IMR-90 (cell line): ENCODE results near the gene ZNF525. TPM values are rescaled to one million over a fixed set of nuclear protein-coding genes. Genes with fewer than 3 reads are reported as not detected.
A peak's percentile ranks its signal among the peaks of the same experiment; 100 is the strongest.

Experiments used
- ATAC-seq: fragments of 200-7000 bp; cut with Tn5 transposase; 2 replicates; pipeline ENCODE4 v1.9.1; 2020; ENCODE audit warnings: low read depth, mild to moderate bottlenecking, moderate library complexity
- BruUV-seq: library from RNA; stranded (reverse); fragments of 400-500 nt; replicated peaks from 2 replicates; lab custom pipeline; 2021; lab: Mats Ljungman, UMichigan
- CTCF ChIA-PET: fragments of 300-600 bp; formaldehyde crosslinking; extraction: SDS; loops from one replicate; lab custom pipeline; 2021; ENCODE audit warnings: antibody characterized with exemption; lab: Yijun Ruan, JAX
- POLR2A ChIA-PET: fragments of 300-600 bp; sonication (Branson Sonifier 250); formaldehyde crosslinking; loops from one replicate; lab custom pipeline; 2022; ENCODE audit warnings: antibody characterized with exemption; ENCODE audit not compliant: unreplicated experiment; lab: Charles Lee
- DNase-seq: peaks from one replicate; pipeline ENCODE4 v3.0.0; 2013
- H2AFZ ChIP-seq: replicated peaks from 2 replicates; pipeline ENCODE3; 2013; ENCODE audit warnings: low read length, mild to moderate bottlenecking; ENCODE audit not compliant: poor library complexity
- H2AK5ac ChIP-seq: 2 replicates; pipeline ENCODE4 v1.6.1; 2013; ENCODE audit warnings: low read depth, low read length, inconsistent platforms
- H2AK9ac ChIP-seq: replicated peaks from 2 replicates; pipeline ENCODE3; 2013; ENCODE audit warnings: mild to moderate bottlenecking, low read depth, low read length, moderate library complexity; ENCODE audit not compliant: poor library complexity
- H2BK120ac ChIP-seq: 2 replicates; pipeline ENCODE4 v1.6.1; 2013; ENCODE audit warnings: low read depth, low read length, inconsistent platforms
- H2BK15ac ChIP-seq: 3 replicates; pipeline ENCODE4 v1.6.1; 2013; ENCODE audit warnings: low read depth, low read length, inconsistent platforms
- H2BK20ac ChIP-seq: 2 replicates; pipeline ENCODE4 v1.6.1; 2013; ENCODE audit warnings: low read depth, mild to moderate bottlenecking, inconsistent platforms, low read length, moderate library complexity
- H2BK5ac ChIP-seq: 2 replicates; pipeline ENCODE4 v1.6.1; 2013; ENCODE audit warnings: mild to moderate bottlenecking, low read depth, low read length, inconsistent platforms; ENCODE audit not compliant: poor library complexity, severe bottlenecking
- H3K14ac ChIP-seq: replicated peaks from 2 replicates; pipeline ENCODE4 v1.6.1; 2013; ENCODE audit warnings: low read depth, low read length, inconsistent platforms
- H3K18ac ChIP-seq: 2 replicates; pipeline ENCODE4 v1.6.1; 2013; ENCODE audit warnings: low read depth, low read length, control low read depth
- H3K23ac ChIP-seq: 2 replicates; pipeline ENCODE4 v1.6.1; 2013; ENCODE audit warnings: low read depth, low read length, inconsistent platforms
- H3K27ac ChIP-seq: 2 replicates; pipeline ENCODE4 v1.5.1; 2013; ENCODE audit warnings: mild to moderate bottlenecking, control low read depth, low read length; ENCODE audit not compliant: insufficient read depth
- H3K27me3 ChIP-seq: 2 replicates; pipeline ENCODE4 v1.6.1; 2013; ENCODE audit warnings: low read length; ENCODE audit not compliant: control insufficient read depth, insufficient read depth
- H3K36me3 ChIP-seq: 2 replicates; pipeline ENCODE4 v1.6.1; 2013; ENCODE audit warnings: low read length, mixed read lengths; ENCODE audit not compliant: control insufficient read depth, insufficient read depth
- H3K4ac ChIP-seq: 2 replicates; pipeline ENCODE4 v1.6.1; 2013; ENCODE audit warnings: low read depth, low read length, inconsistent platforms
- H3K4me1 ChIP-seq: 2 replicates; pipeline ENCODE4 v1.6.1; 2013; ENCODE audit warnings: low read length, mixed read lengths; ENCODE audit not compliant: control insufficient read depth, insufficient read depth
- H3K4me2 ChIP-seq: 2 replicates; pipeline ENCODE4 v1.6.1; 2013; ENCODE audit warnings: low read depth, mild to moderate bottlenecking, control low read depth, low read length, moderate library complexity
- H3K4me3 ChIP-seq: 2 replicates; pipeline ENCODE4 v1.5.1; 2013; ENCODE audit warnings: low read depth, mild to moderate bottlenecking, control low read depth, low read length, moderate library complexity; ENCODE audit not compliant: insufficient read depth
- H3K56ac ChIP-seq: 2 replicates; pipeline ENCODE4 v1.6.1; 2013; ENCODE audit warnings: low read length, inconsistent platforms; ENCODE audit not compliant: insufficient read depth; ENCODE audit errors: extremely low read depth
- H3K79me1 ChIP-seq, 2 experiments: 2 replicates each; pipeline ENCODE4 v1.6.1; 2013; ENCODE audit warnings: low read length in 2 of 2, inconsistent platforms in 1 of 2, low read depth in 1 of 2
- H3K9ac ChIP-seq: 2 replicates; pipeline ENCODE4 v1.6.1; 2013; ENCODE audit warnings: low read depth, low read length, control low read depth
- H3K9me1 ChIP-seq: 2 replicates; pipeline ENCODE4 v1.6.1; 2013; ENCODE audit warnings: low read length, inconsistent platforms; ENCODE audit not compliant: insufficient read depth
- H3K9me3 ChIP-seq: 2 replicates; pipeline ENCODE4 v1.6.1; 2013; ENCODE audit warnings: low read length; ENCODE audit not compliant: control insufficient read depth, insufficient read depth
- H4K20me1 ChIP-seq: 2 replicates; pipeline ENCODE4 v1.6.1; 2013; ENCODE audit warnings: low read length, inconsistent platforms; ENCODE audit not compliant: insufficient read depth
- H4K5ac ChIP-seq: 2 replicates; pipeline ENCODE4 v1.6.1; 2013; ENCODE audit warnings: mild to moderate bottlenecking, low read depth, low read length, control low read depth
- H4K8ac ChIP-seq, 2 experiments: 2 replicates each; pipeline ENCODE4 v1.6.1; 2013; ENCODE audit warnings: low read depth in 2 of 2, low read length in 2 of 2, control low read depth in 1 of 2, inconsistent platforms in 1 of 2
- H4K91ac ChIP-seq: 2 replicates; pipeline ENCODE4 v1.6.1; 2013; ENCODE audit warnings: low read depth, low read length, inconsistent platforms; ENCODE audit not compliant: insufficient read depth
- BHLHE40 ChIP-seq: fragments of 150-350 bp; IDR thresholded peaks from 2 replicates; pipeline ENCODE4 v1.6.1; 2016; ENCODE audit warnings: mild to moderate bottlenecking, low read depth, low read length
- CEBPB ChIP-seq: IDR thresholded peaks from 2 replicates; pipeline ENCODE4 v1.6.1; 2012; ENCODE audit warnings: low read depth, low read length, improper control_type of control experiment
- CHD1 ChIP-seq: IDR thresholded peaks from 2 replicates; pipeline ENCODE4 v1.6.1; 2012; ENCODE audit warnings: low read depth, low read length, improper control_type of control experiment
- FOS ChIP-seq: fragments of 150-350 bp; IDR thresholded peaks from 2 replicates; pipeline ENCODE4 v1.6.1; 2016; ENCODE audit warnings: low read depth, low read length
- MAFK ChIP-seq: IDR thresholded peaks from 2 replicates; pipeline ENCODE4 v1.6.1; 2012; ENCODE audit warnings: low read depth, low read length, improper control_type of control experiment
- MAZ ChIP-seq: IDR thresholded peaks from 2 replicates; pipeline ENCODE4 v1.6.1; 2012; ENCODE audit warnings: low read depth, mild to moderate bottlenecking, low read length, improper control_type of control experiment, moderate library complexity, borderline replicate concordance
- NFE2L2 ChIP-seq: fragments of 150-350 bp; IDR thresholded peaks from 2 replicates; pipeline ENCODE4 v1.6.1; 2016; ENCODE audit warnings: low read depth, mild to moderate bottlenecking, low read length
- POLR2A ChIP-seq: IDR thresholded peaks from 2 replicates; pipeline ENCODE4 v1.6.1; 2012; ENCODE audit warnings: mild to moderate bottlenecking, low read depth, low read length
- RAD21 ChIP-seq: IDR thresholded peaks from 2 replicates; pipeline ENCODE4 v1.6.1; 2012; ENCODE audit warnings: low read length, improper control_type of control experiment
- RFX5 ChIP-seq: IDR thresholded peaks from 2 replicates; pipeline ENCODE4 v1.8.0; 2012; ENCODE audit warnings: low read depth, mild to moderate bottlenecking, low read length, moderate library complexity
- SMC3 ChIP-seq: fragments of 150-350 bp; IDR thresholded peaks from 2 replicates; pipeline ENCODE4 v1.6.1; 2016; ENCODE audit warnings: low read depth, mild to moderate bottlenecking, antibody characterized with exemption, low read length, moderate library complexity
- WGBS, 2 experiments: methylation state at CpG; one replicate each; pipeline versions ENCODE4 v1.1.5 to v1.1.7; 2013; ENCODE audit warnings: missing lambda C conversion rate in 2 of 2; ENCODE audit not compliant: insufficient read length in 1 of 2; ENCODE audit errors: extremely low coverage in 2 of 2; 5-methylcytosine and 5-hydroxymethylcytosine counted together
- dilution Hi-C: fragments of 300-500 bp; cut with HindIII; formaldehyde crosslinking; loops from one replicate; pipeline ENCODE4 v1.14.3; 2018; ENCODE audit warnings: low sequenced_read_pairs; ENCODE audit not compliant: unreplicated experiment
- in situ Hi-C: fragments of 300-500 bp; cut with MboI; formaldehyde crosslinking; loops from 3 replicates; pipeline ENCODE4 v1.14.3; 2019; ENCODE audit warnings: low sequenced_read_pairs, inconsistent platforms, mixed read lengths
- intact Hi-C: fragments of 100-400 bp; cut with micrococcal nuclease; formaldehyde crosslinking; loops from 2 replicates; pipeline ENCODE4 v1.10.0; 2022
- polyA plus RNA-seq, 3 experiments: library from polyadenylated mRNA; depleted of rRNA; stranded (reverse); fragments of >200 nt; gene quantifications; 2 replicates each; pipeline ENCODE4 v1.2.3, GENCODE V29; 2012; ENCODE audit warnings: low replicate concordance in 1 of 3
- total RNA-seq: library from RNA; depleted of rRNA; stranded (reverse); fragments of >200 nt; gene quantifications from 2 replicates; pipeline ENCODE4 v1.2.3, GENCODE V29; 2012
- TF ChIP-seq, protein P1 (sequence below): fragments of 150-350 bp; IDR thresholded peaks from 2 replicates; pipeline ENCODE4 v1.6.1; 2016; ENCODE audit warnings: low read depth, mild to moderate bottlenecking, low read length, moderate library complexity, borderline replicate concordance
- TF ChIP-seq, protein P2 (sequence below): conservative IDR thresholded peaks from 2 replicates; pipeline ENCODE4 v1.5.1; 2012; ENCODE audit warnings: mild to moderate bottlenecking, low read depth, low read length, improper control_type of control experiment

The ZNF525 gene
- total and polyA plus RNA-seq, 2 of the 4 experiments (the other 2 are of a cell fraction) = 1.4 to 4.5 TPM

DNA sequence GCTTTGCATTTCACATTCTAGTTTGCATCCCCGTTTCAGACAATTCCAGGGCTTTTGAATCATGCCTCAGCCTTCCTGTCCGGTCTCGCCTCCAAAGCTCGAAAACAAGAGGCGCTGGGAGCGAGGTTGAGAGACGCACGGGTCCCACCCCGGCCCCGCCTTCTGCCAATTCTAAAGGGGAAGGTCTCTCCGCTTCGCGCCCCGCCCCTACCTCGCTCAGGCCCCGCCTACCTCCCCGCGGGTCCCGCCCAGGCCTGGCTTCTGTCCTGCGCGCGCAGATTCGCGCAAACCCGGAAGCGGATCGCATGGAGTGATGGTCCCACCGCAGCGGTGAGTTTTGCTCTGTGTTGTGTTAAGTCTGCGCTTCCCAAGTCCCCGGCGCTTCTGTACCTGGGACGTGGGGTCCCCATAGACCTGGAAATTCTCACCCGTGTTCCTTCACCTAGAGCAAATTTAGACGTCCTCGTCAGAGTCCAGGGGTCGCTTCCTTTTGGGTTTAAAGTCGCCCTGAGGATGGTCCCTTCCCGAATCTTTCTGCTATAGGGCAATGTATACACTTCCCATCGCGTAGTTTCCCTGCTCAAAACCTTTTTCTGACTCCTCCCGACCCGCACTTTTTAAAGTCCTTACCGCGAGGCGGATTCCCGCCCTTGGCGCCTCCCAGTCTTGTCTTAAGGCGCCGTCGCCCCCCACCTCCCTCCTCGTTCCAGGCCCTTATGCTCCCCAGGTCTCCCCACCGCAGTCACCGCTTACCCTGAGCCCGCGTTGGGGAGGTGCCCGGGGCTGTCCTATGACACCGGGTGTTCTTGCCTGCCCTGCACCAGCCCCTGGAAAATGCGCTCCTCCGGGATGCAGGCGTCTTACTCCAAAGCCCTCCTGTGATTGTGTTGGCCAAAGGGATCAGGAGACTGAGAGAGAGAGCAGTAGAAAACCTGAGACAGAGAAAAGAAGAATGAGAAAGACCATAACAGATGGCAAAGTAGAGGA lies 31.7 kb upstream of the ZNF525 start, which contains the start of gene ZNF845:
ZNF845 (plus strand) TSS at position 287 of the 987 bp plus-strand sequence. CDS start 7,559 bp downstream, outside the sequence.
- Histone ChIP-seq H3K23ac (peak within 1 kb of the TSS; percentile 59), H2BK120ac (no peak within 1 kb of the TSS), H3K56ac (peak within 1 kb of the TSS; percentile 57; the same call in 1 of the 2 replicates), H3K4me2 (peak within 1 kb of the TSS; percentile 92), H3K4me1 (peaks cover 1% of the 10 kb centered on the region; the same call in 1 of the 2 replicates), H2BK20ac (no peak within 1 kb of the TSS), H3K14ac (peak within 1 kb of the TSS; percentile 83), H3K9me1 (no peaks in the 10 kb centered on the region), H3K27ac (peak within 1 kb of the TSS; percentile 62), H3K18ac (no peak within 1 kb of the TSS), H3K4ac (peak within 1 kb of the TSS; percentile 46), H4K5ac (peak within 1 kb of the TSS; percentile 46; the same call in 1 of the 2 replicates), H3K4me3 (peak within 1 kb of the TSS; percentile 69), H2BK5ac (peak within 1 kb of the TSS; percentile 46), H3K27me3 (no peaks in the 10 kb centered on the region), H2AK5ac (no peak within 1 kb of the TSS), H2AK9ac (peak within 1 kb of the TSS; percentile 70), H4K8ac (peak within 1 kb of the TSS; percentile 22 to 90; a peak in 3 of 4 replicates), H3K36me3 (peaks cover 4% of the 10 kb centered on the region), H3K9me3 (peaks cover 4% of the 10 kb centered on the region; the same call in 1 of the 2 replicates), H2AFZ (peak within 1 kb of the TSS; percentile 97), H2BK15ac (no peak within 1 kb of the TSS), H3K79me1 (peaks cover 8 to 12% of the 10 kb centered on the region in 2 experiments; a peak in 3 of 4 replicates), H3K9ac (peak within 1 kb of the TSS; percentile 79), H4K91ac (peak within 1 kb of the TSS; percentile 44; the same call in 1 of the 2 replicates), H4K20me1 (no peaks in the 10 kb centered on the region)
- intact Hi-C loops (loop anchor here (2.0 to 10.0 kb wide), 3 partner anchors 79 to 761 kb away; partner anchors contain the start of gene ZNF677), dilution Hi-C loops (no loop called here), in situ Hi-C loops (no loop called here)
- ChIA-PET CTCF (interaction anchor here (0.6 kb wide), 1 partner anchor 72 kb away, joined by 3 read pairs; no protein-coding TSS in a partner anchor), POLR2A (no interaction called here)
- WGBS, 2 experiments = 1% methylated on average over 26 of the region's 61 CpGs; no CpG with 5 or more reads in 1 of the 2 experiments
- ATAC-seq (peak; percentile 100), DNase-seq (peak; percentile 89)
- BruUV-seq = no TSS peak
- TF ChIP-seq, protein P1, sequence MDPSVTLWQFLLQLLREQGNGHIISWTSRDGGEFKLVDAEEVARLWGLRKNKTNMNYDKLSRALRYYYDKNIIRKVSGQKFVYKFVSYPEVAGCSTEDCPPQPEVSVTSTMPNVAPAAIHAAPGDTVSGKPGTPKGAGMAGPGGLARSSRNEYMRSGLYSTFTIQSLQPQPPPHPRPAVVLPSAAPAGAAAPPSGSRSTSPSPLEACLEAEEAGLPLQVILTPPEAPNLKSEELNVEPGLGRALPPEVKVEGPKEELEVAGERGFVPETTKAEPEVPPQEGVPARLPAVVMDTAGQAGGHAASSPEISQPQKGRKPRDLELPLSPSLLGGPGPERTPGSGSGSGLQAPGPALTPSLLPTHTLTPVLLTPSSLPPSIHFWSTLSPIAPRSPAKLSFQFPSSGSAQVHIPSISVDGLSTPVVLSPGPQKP = no peak
- TF ChIP-seq NFE2L2 (no peak), POLR2A (peak; percentile 53; the same call in 1 of the 2 replicates), SMC3 (no peak), BHLHE40 (no peak), RFX5 (no peak), CHD1 (no peak), MAZ (peak; percentile 65; the same call in 1 of the 2 replicates), CEBPB (no peak), MAFK (no peak), FOS (no peak), RAD21 (no peak)
- TF ChIP-seq, protein P2, sequence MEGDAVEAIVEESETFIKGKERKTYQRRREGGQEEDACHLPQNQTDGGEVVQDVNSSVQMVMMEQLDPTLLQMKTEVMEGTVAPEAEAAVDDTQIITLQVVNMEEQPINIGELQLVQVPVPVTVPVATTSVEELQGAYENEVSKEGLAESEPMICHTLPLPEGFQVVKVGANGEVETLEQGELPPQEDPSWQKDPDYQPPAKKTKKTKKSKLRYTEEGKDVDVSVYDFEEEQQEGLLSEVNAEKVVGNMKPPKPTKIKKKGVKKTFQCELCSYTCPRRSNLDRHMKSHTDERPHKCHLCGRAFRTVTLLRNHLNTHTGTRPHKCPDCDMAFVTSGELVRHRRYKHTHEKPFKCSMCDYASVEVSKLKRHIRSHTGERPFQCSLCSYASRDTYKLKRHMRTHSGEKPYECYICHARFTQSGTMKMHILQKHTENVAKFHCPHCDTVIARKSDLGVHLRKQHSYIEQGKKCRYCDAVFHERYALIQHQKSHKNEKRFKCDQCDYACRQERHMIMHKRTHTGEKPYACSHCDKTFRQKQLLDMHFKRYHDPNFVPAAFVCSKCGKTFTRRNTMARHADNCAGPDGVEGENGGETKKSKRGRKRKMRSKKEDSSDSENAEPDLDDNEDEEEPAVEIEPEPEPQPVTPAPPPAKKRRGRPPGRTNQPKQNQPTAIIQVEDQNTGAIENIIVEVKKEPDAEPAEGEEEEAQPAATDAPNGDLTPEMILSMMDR = no peak
